Mucosa of descending colon (tissue), 3 donors: ENCODE measurements around the gene ATP2A3. TPM values are rescaled to one million over a fixed set of nuclear protein-coding genes. Genes with fewer than 3 reads are reported as not detected.

Source experiments
- ATAC-seq: fragments of 200-7000 bp; cut with Tn5 transposase; one replicate; pipeline ENCODE4 v1.9.1; 2020; ENCODE audit warnings: mild to moderate bottlenecking, moderate library complexity
- DNase-seq, 3 donors: peaks; one replicate each; pipeline ENCODE4 v3.0.0-alpha.2; 2020
- H3K36me3 ChIP-seq: fragments of 200-600 bp; one replicate; pipeline ENCODE4 v1.8.0; 2021; ENCODE audit warnings: low read depth, mild to moderate bottlenecking
- H3K4me1 ChIP-seq: fragments of 200-600 bp; one replicate; pipeline ENCODE4 v1.8.0; 2021; ENCODE audit warnings: low read depth, mild to moderate bottlenecking
- H3K4me3 ChIP-seq: fragments of 200-600 bp; one replicate; pipeline ENCODE4 v1.8.0; 2021; ENCODE audit warnings: mild to moderate bottlenecking
- H3K9me3 ChIP-seq: fragments of 200-600 bp; one replicate; pipeline ENCODE4 v1.8.0; 2021; ENCODE audit warnings: mild to moderate bottlenecking
- intact Hi-C, 2 donors: fragments of 100-400 bp; cut with DNase I in 1 of 2; cut with micrococcal nuclease in 1 of 2; formaldehyde crosslinking; loops; one replicate each; pipeline versions ENCODE4 v1.11.0 to v1.11.1; 2022; cut with DNase I, micrococcal nuclease
- total RNA-seq, 3 donors: library from RNA; stranded (reverse); fragmentation: NEBNext Ultra II Directional in 2 of 3; extraction: Animal tissue kit (Norgen Biotek cat#: 25700) in 2 of 3; gene quantifications; one replicate each; pipeline versions ENCODE4 v1.2.1 to v1.2.4, GENCODE V29; 2021 to 2023
- TF ChIP-seq, protein P1 (sequence below): fragments of 200-600 bp; IDR thresholded peaks from one replicate; pipeline ENCODE4 v1.8.0; 2022; ENCODE audit warnings: antibody characterized with exemption, mild to moderate bottlenecking
- donor health status: DM: no; HTN: no; CAD: no; lungs with moderate emphysema.
- donor health status: DM: no; HTN: no; CAD: no.
- donor health status: DM: no; HTN: yes; CAD: no.

ATP2A3 gene
- total RNA-seq, 3 donors from 2014 or later = 72.8 to 253 (median 247) TPM

DNA sequence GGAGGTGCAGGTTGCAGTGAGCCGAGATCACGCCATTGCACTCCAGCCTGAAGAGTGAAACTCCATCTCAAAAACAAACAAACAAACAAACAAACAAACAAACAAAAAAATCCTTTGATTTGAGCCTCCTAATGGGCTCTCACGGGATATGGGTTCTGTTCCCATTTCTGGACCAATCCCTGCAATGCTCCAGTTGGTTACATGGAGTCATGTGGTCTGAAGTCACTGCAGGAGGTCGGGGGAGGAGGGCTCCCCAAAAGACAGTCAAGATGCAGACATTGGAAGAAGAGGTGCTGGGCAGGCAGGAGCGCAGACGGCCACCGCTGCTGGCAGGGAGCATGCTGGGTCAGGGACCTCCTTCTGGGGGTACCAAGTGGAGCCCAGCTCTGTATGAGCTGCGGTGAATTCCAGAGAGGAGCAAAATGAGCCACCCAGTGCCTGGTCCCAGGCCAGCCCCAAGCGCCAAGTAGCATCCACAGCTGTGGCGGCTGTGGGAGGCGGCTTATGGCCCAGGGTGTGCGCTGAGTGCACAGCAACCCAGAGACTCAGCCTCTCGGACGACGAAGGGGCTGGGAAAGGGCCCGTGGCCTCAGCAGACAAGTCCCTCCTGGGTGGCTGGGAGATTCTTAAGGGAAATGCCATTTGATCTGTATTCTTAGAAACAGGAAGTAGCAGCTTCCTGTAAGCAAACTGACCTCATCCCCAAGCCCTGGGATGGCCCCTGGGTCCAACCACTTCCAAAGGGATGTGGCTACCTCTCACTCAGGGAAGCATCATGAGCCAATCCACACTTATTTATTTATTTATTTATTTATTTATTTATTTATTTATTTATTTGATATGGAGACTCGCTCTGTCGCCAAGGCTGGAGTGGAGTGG, 19.6 kb upstream of the ATP2A3 start:
- Histone ChIP-seq H3K4me3 (no peak overlapping the region), H3K4me1 (peaks cover 3% of the 10 kb centered on the region), H3K9me3 (no peaks in the 10 kb centered on the region), H3K36me3 (no peaks in the 10 kb centered on the region)
- intact Hi-C loops = no loop called here
- DNase-seq (no peak), ATAC-seq (peak; percentile 38)
- TF ChIP-seq, protein P1, sequence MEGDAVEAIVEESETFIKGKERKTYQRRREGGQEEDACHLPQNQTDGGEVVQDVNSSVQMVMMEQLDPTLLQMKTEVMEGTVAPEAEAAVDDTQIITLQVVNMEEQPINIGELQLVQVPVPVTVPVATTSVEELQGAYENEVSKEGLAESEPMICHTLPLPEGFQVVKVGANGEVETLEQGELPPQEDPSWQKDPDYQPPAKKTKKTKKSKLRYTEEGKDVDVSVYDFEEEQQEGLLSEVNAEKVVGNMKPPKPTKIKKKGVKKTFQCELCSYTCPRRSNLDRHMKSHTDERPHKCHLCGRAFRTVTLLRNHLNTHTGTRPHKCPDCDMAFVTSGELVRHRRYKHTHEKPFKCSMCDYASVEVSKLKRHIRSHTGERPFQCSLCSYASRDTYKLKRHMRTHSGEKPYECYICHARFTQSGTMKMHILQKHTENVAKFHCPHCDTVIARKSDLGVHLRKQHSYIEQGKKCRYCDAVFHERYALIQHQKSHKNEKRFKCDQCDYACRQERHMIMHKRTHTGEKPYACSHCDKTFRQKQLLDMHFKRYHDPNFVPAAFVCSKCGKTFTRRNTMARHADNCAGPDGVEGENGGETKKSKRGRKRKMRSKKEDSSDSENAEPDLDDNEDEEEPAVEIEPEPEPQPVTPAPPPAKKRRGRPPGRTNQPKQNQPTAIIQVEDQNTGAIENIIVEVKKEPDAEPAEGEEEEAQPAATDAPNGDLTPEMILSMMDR = no peak

DNA sequence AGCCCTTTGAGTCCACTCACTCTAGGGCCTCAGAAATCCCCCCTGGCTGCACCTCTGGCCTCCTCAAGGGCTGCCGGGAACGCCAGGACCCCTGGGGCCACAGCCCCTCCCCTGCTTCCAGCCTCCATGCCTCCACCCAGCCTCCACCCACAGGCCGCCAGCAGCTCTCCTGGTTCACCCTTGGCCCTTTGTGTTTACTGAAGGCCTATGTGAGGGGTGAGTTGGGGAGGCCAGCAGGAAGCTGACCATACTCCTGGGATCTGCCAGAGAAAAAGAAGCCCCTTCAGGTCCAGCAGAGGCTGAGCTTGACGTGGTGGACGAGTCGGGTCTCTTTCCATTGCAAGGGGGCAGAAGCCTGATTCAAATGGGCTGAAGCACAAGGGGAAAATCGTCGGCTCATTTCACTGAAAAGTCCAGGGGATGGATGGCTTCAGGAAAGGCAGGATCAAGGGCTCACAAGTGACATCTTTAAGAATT, 18.3 kb upstream of the ATP2A3 start:
- no peak overlapping the region for H3K4me3 ChIP-seq
- peaks cover 3% of the 10 kb centered on the region for H3K4me1 ChIP-seq
- H3K9me3 ChIP-seq = no peaks in the 10 kb centered on the region
- no peak for DNase-seq
- no peak for ATAC-seq
- TF ChIP-seq, protein P1 = no peak
- H3K36me3 ChIP-seq = no peaks in the 10 kb centered on the region
- intact Hi-C loops = no loop called here

DNA sequence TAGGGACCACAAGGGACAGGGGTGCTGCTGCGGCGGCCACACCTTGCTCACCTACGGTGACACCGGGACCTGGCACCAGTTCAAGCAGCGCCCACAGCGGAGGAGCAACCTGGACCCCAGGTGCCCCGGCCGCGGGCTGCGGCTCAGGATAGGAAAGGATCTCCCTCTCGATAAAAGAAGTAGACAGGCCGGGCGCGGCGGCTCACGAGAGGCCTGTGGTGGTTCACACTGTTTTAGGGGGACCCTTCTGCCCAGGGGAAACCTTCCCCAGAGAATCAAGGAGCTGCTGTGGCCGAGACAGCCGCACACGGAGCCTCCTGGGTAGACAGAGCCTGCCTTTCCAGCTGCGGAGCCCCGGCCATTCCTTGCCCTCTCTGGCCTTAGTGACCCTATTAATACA, 17.9 kb upstream of the ATP2A3 start:
- peak in 1 of 3 donors; percentile 50 for DNase-seq
- Histone ChIP-seq H3K36me3 (no peaks in the 10 kb centered on the region), H3K4me1 (peaks cover 3% of the 10 kb centered on the region), H3K4me3 (no peak overlapping the region), H3K9me3 (no peaks in the 10 kb centered on the region)
- ATAC-seq = no peak
- intact Hi-C loops = no loop called here
- TF ChIP-seq, protein P1 = no peak

DNA sequence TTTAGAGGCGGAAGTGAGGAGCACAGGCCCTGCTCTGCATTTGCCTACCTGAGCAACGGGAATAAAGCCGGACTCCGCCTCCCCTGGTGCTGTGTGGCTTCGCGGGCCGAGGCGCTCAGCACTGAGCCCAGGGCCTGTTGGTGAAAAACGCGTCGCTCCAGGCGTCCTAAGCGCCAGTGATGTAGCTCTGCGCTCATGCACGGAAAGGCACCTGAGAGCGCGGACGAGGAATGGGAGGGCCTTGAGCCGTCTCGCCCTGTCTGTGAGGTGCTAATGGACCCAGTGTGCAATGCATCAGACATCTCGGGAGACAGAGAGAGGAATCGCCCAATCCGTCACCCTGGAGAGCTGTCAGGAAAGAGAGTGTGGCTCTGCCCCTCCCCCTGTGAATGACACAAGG, 17.2 kb upstream of the ATP2A3 start:
- ATAC-seq = no peak

DNA sequence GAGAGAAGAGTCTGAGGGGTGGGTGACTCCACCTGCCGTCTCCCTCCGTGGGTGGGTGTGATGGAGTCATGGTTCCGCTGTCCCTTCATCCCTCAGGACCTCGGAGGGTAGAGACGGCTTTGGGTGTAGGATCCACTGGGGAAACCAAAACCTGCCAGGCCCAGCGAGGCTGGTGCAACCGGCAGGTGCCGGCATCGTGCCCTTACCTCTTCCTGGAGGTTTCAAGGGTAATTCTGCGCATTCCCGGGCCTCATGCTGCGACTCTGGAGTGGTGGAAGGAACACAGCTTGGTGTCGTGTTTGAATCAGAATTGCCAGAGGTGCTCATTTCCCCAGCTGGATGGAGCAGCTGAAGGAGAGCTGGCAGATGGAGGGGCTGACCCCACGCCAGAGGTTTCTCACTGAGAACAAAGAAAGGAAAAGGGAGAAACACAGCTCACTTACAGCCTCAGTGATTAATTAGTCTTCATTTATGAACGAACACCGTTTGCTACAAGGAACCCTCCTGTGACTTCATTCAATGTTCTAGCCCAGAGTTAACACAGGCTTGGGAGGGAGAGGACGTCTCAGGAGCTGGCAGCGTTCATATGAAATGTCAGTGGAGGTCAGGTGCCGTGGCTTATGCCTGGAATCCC, 16.3 kb upstream of the ATP2A3 start:
- no peak for ATAC-seq
- H3K9me3 ChIP-seq = no peaks in the 10 kb centered on the region
- H3K4me1 ChIP-seq = peaks cover 15% of the 10 kb centered on the region
- intact Hi-C loops = no loop called here
- no peaks in the 10 kb centered on the region for H3K36me3 ChIP-seq
- DNase-seq = peak in 2 of 3 donors; percentile 25 to 27
- no peak overlapping the region for H3K4me3 ChIP-seq
- TF ChIP-seq, protein P1 = no peak

More for the DNA sequence above, 17.2 kb upstream of the ATP2A3 start:
- intact Hi-C loops = no loop called here
- DNase-seq = peak in 1 of 3 donors; percentile 48
- no peak overlapping the region for H3K4me3 ChIP-seq
- H3K9me3 ChIP-seq = no peaks in the 10 kb centered on the region
- TF ChIP-seq, protein P1 = no peak
- H3K4me1 ChIP-seq = peaks cover 9% of the 10 kb centered on the region
- no peaks in the 10 kb centered on the region for H3K36me3 ChIP-seq
